BLaER1 (cell line): ENCODE results near the gene NHLH2.

Experiments
- H3K27ac ChIP-seq: shearing (Covaris generic); formaldehyde crosslinking; 2 replicates; pipeline ENCODE4 v1.8.1; 2022
- H3K27me3 ChIP-seq: shearing (Covaris generic); formaldehyde crosslinking; 2 replicates; pipeline ENCODE4 v1.8.1; 2022
- H3K36me3 ChIP-seq: shearing (Covaris generic); formaldehyde crosslinking; 2 replicates; pipeline ENCODE4 v1.8.1; 2022
- H3K4me1 ChIP-seq: shearing (Covaris generic); formaldehyde crosslinking; 2 replicates; pipeline ENCODE4 v1.8.1; 2022
- H3K4me2 ChIP-seq: shearing (Covaris generic); formaldehyde crosslinking; 2 replicates; pipeline ENCODE4 v1.8.1; 2022
- H3K4me3 ChIP-seq: shearing (Covaris generic); formaldehyde crosslinking; 2 replicates; pipeline ENCODE4 v1.8.1; 2022
- H3K9ac ChIP-seq: shearing (Covaris generic); formaldehyde crosslinking; 2 replicates; pipeline ENCODE4 v1.8.1; 2022
- H3K9me3 ChIP-seq: shearing (Covaris generic); formaldehyde crosslinking; 2 replicates; pipeline ENCODE4 v1.8.1; 2022
- H4K20me1 ChIP-seq: shearing (Covaris generic); formaldehyde crosslinking; 2 replicates; pipeline ENCODE4 v1.8.1; 2022
- Cebpa-rat ChIP-seq: shearing (Covaris generic); IDR thresholded peaks from 2 replicates; pipeline ENCODE4 v1.8.1; 2022

The NHLH2 gene

GRCh38 chr1:115873184-115873583, 32.3 kb upstream of the NHLH2 start:
- TF ChIP-seq Cebpa-rat, result no peak
- H3K4me2 ChIP-seq, result no peak overlapping the region
- H3K9me3 ChIP-seq, result no peaks in the 10 kb centered on the region
- H3K4me1 ChIP-seq, result 0 out of 2 replicates have a peak, but pooled peaks cover 8% of the 10 kb centered on the region
- no peaks in the 10 kb centered on the region for H3K27me3 ChIP-seq
- H3K4me3 ChIP-seq, result no peak overlapping the region
- H3K27ac ChIP-seq, result no peak overlapping the region
- H3K9ac ChIP-seq, result no peak overlapping the region
- H4K20me1 ChIP-seq, result no peaks in the 10 kb centered on the region
- no peaks in the 10 kb centered on the region for H3K36me3 ChIP-seq

- Histone ChIP-seq H3K27ac (no peak overlapping the region), H4K20me1 (no peaks in the 10 kb centered on the region), H3K9ac (no peak overlapping the region), H3K4me1 (no peaks in the 10 kb centered on the region), H3K4me2 (no peak overlapping the region), H3K4me3 (no peak overlapping the region), H3K27me3 (no peaks in the 10 kb centered on the region), H3K36me3 (no peaks in the 10 kb centered on the region), H3K9me3 (no peaks in the 10 kb centered on the region)
- no peak for TF ChIP-seq Cebpa-rat
These were observed 28.1 kb upstream of the NHLH2 start for GRCh38 chr1:115869064-115869463.

- Histone ChIP-seq H3K9ac (no peak overlapping the region), H3K27ac (no peak overlapping the region), H3K4me1 (no peaks in the 10 kb centered on the region), H3K36me3 (no peaks in the 10 kb centered on the region), H3K4me3 (no peak overlapping the region), H3K27me3 (no peaks in the 10 kb centered on the region), H4K20me1 (no peaks in the 10 kb centered on the region), H3K4me2 (no peak overlapping the region), H3K9me3 (no peaks in the 10 kb centered on the region)
- TF ChIP-seq Cebpa-rat, result no peak
These were observed 26.3 kb upstream of the NHLH2 start for GRCh38 chr1:115867216-115867615.

GRCh38 chr1:115865704-115866380, 24.9 kb upstream of the NHLH2 start:
- Histone ChIP-seq H3K4me1 (no peaks in the 10 kb centered on the region), H3K9ac (no peak overlapping the region), H3K27me3 (no peaks in the 10 kb centered on the region), H3K9me3 (no peaks in the 10 kb centered on the region), H3K4me3 (no peak overlapping the region), H3K27ac (no peak overlapping the region), H4K20me1 (no peaks in the 10 kb centered on the region), H3K36me3 (no peaks in the 10 kb centered on the region), H3K4me2 (no peak overlapping the region)
- no peak for TF ChIP-seq Cebpa-rat

GRCh38 chr1:115862403-115862802, 21.5 kb upstream of the NHLH2 start:
- no peak overlapping the region for H3K4me2 ChIP-seq
- no peaks in the 10 kb centered on the region for H3K27me3 ChIP-seq
- no peaks in the 10 kb centered on the region for H3K36me3 ChIP-seq
- H3K4me1 ChIP-seq, result no peaks in the 10 kb centered on the region
- no peak overlapping the region for H3K27ac ChIP-seq
- no peak for TF ChIP-seq Cebpa-rat
- no peak overlapping the region for H3K4me3 ChIP-seq
- H4K20me1 ChIP-seq, result no peaks in the 10 kb centered on the region
- no peaks in the 10 kb centered on the region for H3K9me3 ChIP-seq
- no peak overlapping the region for H3K9ac ChIP-seq

- peaks cover 7% of the 10 kb centered on the region for H3K9me3 ChIP-seq
- TF ChIP-seq Cebpa-rat, result no peak
- no peaks in the 10 kb centered on the region for H3K27me3 ChIP-seq
- H3K4me3 ChIP-seq, result no peak overlapping the region
- no peak overlapping the region for H3K27ac ChIP-seq
- H3K4me1 ChIP-seq, result no peaks in the 10 kb centered on the region
- no peaks in the 10 kb centered on the region for H3K36me3 ChIP-seq
- no peak overlapping the region for H3K9ac ChIP-seq
- no peaks in the 10 kb centered on the region for H4K20me1 ChIP-seq
- H3K4me2 ChIP-seq, result no peak overlapping the region
These were observed 13.1 kb upstream of the NHLH2 start for GRCh38 chr1:115854005-115854404.

GRCh38 chr1:115850937-115851336, 10.0 kb upstream of the NHLH2 start:
- no peak for TF ChIP-seq Cebpa-rat
- H3K36me3 ChIP-seq, result no peaks in the 10 kb centered on the region
- no peak overlapping the region for H3K4me2 ChIP-seq
- H3K4me3 ChIP-seq, result no peak overlapping the region
- H3K27me3 ChIP-seq, result no peaks in the 10 kb centered on the region
- no peaks in the 10 kb centered on the region for H3K4me1 ChIP-seq
- no peak overlapping the region for H3K9ac ChIP-seq
- H3K9me3 ChIP-seq, result peaks cover 7% of the 10 kb centered on the region
- no peaks in the 10 kb centered on the region for H4K20me1 ChIP-seq
- H3K27ac ChIP-seq, result no peak overlapping the region

GRCh38 chr1:115847787-115848186, 6.9 kb upstream of the NHLH2 start:
- H3K36me3 ChIP-seq, result no peaks in the 10 kb centered on the region
- H3K9ac ChIP-seq, result no peak overlapping the region
- H3K4me3 ChIP-seq, result no peak overlapping the region
- TF ChIP-seq Cebpa-rat, result no peak
- no peak overlapping the region for H3K27ac ChIP-seq
- H3K27me3 ChIP-seq, result 0 out of 2 replicates have a peak, but pooled peaks cover 3% of the 10 kb centered on the region
- H3K4me2 ChIP-seq, result no peak overlapping the region
- H4K20me1 ChIP-seq, result no peaks in the 10 kb centered on the region
- peaks cover 10% of the 10 kb centered on the region; the same call in 1 of the 2 replicates for H3K9me3 ChIP-seq
- no peaks in the 10 kb centered on the region for H3K4me1 ChIP-seq

GRCh38 chr1:115842948-115843347, 2.0 kb upstream of the NHLH2 start:
- Histone ChIP-seq H3K36me3 (no peaks in the 10 kb centered on the region), H3K4me3 (no peak overlapping the region), H3K27ac (no peak overlapping the region), H3K9ac (no peak overlapping the region), H4K20me1 (peaks cover 33% of the 10 kb centered on the region), H3K4me2 (no peak overlapping the region), H3K27me3 (peaks cover 50% of the 10 kb centered on the region), H3K9me3 (peaks cover 13% of the 10 kb centered on the region), H3K4me1 (peaks cover 18% of the 10 kb centered on the region)
- TF ChIP-seq Cebpa-rat, result no peak

GRCh38 chr1:115839679-115840237, 1.2 kb downstream of the NHLH2 start:
- Histone ChIP-seq H3K27ac (no peak overlapping the region), H3K36me3 (no peaks in the 10 kb centered on the region), H3K4me2 (peak overlapping the region; percentile 63), H3K27me3 (peaks cover 82% of the 10 kb centered on the region), H3K9ac (no peak overlapping the region), H3K9me3 (peaks cover 13% of the 10 kb centered on the region), H4K20me1 (peaks cover 41% of the 10 kb centered on the region), H3K4me3 (peak overlapping the region; percentile 50), H3K4me1 (peaks cover 24% of the 10 kb centered on the region)
- TF ChIP-seq Cebpa-rat, result no peak
